Lower leg skin (tissue), 3 donors: ENCODE data around the gene ANO2.

Experiments used
- POLR2A ChIP-seq, 2 donors: fragments of 450-650 bp; IDR thresholded peaks; one replicate each; pipeline ENCODE4 v1.6.1; 2016 to 2017; ENCODE audit warnings: antibody characterized with exemption in 2 of 2, mild to moderate bottlenecking in 1 of 2, moderate library complexity in 1 of 2
- TF ChIP-seq, protein P1 (sequence below), 3 donors: fragments of 450-650 bp; IDR thresholded peaks; one replicate each; pipeline ENCODE4 v1.5.1; 2016; ENCODE audit warnings: antibody characterized with exemption in 3 of 3, mild to moderate bottlenecking in 3 of 3, moderate library complexity in 2 of 3

DNA sequence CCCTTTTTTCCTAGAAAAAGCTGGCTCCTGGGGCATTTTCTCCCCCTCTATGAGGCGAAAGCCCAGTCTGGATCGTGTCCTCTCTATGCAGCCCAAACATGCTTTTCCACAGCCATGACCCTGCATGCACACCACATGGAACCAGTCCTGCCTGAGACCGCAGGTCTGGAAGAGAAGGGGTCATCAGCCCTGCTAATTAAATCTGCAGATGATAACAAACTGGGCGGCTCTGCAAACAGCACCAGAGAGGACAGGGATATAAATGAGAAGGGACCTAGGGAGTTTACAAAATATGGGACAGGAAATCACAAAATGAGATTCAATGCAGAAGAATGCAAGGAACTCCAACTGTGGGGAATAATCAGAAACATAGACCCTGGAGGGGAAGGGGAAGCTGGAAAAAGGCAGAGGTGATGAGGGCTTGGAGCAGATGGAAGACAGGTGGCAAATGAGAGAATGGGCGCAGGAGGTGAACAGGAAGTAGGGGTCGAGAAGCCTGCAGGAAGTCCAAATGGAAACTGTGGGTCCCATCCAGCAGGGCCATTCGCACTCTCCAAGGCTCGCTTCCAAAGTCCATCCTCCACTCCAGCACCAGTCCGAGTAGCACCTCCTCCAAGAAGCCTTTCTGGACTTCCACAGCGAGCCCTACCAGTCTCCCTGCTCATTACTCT is 76.3 kb downstream of the ANO2 start:
- TF ChIP-seq, protein P1, sequence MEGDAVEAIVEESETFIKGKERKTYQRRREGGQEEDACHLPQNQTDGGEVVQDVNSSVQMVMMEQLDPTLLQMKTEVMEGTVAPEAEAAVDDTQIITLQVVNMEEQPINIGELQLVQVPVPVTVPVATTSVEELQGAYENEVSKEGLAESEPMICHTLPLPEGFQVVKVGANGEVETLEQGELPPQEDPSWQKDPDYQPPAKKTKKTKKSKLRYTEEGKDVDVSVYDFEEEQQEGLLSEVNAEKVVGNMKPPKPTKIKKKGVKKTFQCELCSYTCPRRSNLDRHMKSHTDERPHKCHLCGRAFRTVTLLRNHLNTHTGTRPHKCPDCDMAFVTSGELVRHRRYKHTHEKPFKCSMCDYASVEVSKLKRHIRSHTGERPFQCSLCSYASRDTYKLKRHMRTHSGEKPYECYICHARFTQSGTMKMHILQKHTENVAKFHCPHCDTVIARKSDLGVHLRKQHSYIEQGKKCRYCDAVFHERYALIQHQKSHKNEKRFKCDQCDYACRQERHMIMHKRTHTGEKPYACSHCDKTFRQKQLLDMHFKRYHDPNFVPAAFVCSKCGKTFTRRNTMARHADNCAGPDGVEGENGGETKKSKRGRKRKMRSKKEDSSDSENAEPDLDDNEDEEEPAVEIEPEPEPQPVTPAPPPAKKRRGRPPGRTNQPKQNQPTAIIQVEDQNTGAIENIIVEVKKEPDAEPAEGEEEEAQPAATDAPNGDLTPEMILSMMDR (IDR thresholded peaks at IDR 0.05) = no peak
- no peak for TF ChIP-seq POLR2A (IDR thresholded peaks at IDR 0.05)
